Parathyroid adenoma (tissue), 2 donors: ENCODE measurements around the gene MCTP2.

ENCODE experiments used
- H2AFZ ChIP-seq: fragments of 300-600 bp; sonication (generic); one replicate; pipeline ENCODE4 v1.7.0; 2017; ENCODE audit warnings: antibody characterized with exemption, mild to moderate bottlenecking
- H3K27ac ChIP-seq: fragments of 300-600 bp; sonication (generic); one replicate; pipeline ENCODE4 v1.7.0; 2017
- H3K27me3 ChIP-seq: fragments of 300-600 bp; sonication (generic); one replicate; pipeline ENCODE4 v1.7.0; 2017; ENCODE audit warnings: low read length; ENCODE audit not compliant: control insufficient read depth, insufficient read depth
- H3K36me3 ChIP-seq: fragments of 300-600 bp; sonication (generic); one replicate; pipeline ENCODE4 v1.7.0; 2017; ENCODE audit warnings: low read length; ENCODE audit not compliant: control insufficient read depth, insufficient read depth
- H3K4me1 ChIP-seq: fragments of 300-600 bp; sonication (generic); one replicate; pipeline ENCODE4 v1.7.0; 2017; ENCODE audit warnings: control low read depth
- H3K4me2 ChIP-seq: fragments of 300-600 bp; sonication (generic); one replicate; pipeline ENCODE4 v1.7.0; 2017; ENCODE audit warnings: low read length
- H3K4me3 ChIP-seq: fragments of 300-600 bp; sonication (generic); one replicate; pipeline ENCODE4 v1.7.0; 2017; ENCODE audit warnings: low read depth, low read length
- H3K79me2 ChIP-seq: fragments of 300-600 bp; sonication (generic); one replicate; pipeline ENCODE4 v1.7.0; 2017; ENCODE audit warnings: control low read depth
- H3K9ac ChIP-seq: fragments of 300-600 bp; sonication (generic); one replicate; pipeline ENCODE4 v1.7.0; 2017; ENCODE audit warnings: mild to moderate bottlenecking
- H3K9me3 ChIP-seq: fragments of 300-600 bp; sonication (generic); one replicate; pipeline ENCODE4 v1.7.0; 2017; ENCODE audit warnings: low read length; ENCODE audit not compliant: control insufficient read depth
- TF ChIP-seq, protein P1 (sequence below): fragments of 300-600 bp; sonication (generic); IDR thresholded peaks from one replicate; pipeline ENCODE4 v1.7.0; 2017; ENCODE audit warnings: antibody characterized with exemption, mild to moderate bottlenecking
- donor health status: primary hyperparathyroidism.

The MCTP2 gene

DNA sequence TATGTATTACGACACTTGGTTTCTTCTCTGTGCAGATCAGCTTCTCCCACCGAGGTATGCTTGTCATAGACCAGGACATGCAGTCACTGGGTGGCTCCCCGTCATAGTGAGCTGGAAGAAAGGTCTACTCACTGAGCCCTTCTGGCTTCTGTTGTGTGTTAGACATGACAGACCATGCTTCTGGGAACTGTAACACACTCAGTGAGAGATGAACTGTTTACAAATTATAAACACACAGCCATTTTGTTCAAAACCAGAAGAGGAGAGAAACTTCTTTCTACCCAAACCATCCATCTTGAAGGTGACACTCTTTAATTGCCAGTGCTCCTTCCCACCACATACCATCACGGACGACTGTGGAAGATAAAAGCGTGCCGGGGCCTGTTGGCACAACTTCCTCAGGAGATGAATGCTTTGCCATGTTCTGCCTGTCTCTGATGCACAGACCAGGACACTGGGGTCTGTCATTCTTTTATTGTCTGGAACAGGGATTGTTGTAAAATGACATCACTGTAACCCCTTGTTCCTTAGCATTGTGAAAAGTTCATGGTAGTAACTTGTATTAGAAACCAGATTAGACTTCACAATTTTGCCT, 214.3 kb downstream of the MCTP2 start:
- no peak overlapping the region for H3K4me3 ChIP-seq
- H3K36me3 ChIP-seq: no peaks in the 10 kb centered on the region
- H3K27ac ChIP-seq: no peak overlapping the region
- TF ChIP-seq, protein P1, sequence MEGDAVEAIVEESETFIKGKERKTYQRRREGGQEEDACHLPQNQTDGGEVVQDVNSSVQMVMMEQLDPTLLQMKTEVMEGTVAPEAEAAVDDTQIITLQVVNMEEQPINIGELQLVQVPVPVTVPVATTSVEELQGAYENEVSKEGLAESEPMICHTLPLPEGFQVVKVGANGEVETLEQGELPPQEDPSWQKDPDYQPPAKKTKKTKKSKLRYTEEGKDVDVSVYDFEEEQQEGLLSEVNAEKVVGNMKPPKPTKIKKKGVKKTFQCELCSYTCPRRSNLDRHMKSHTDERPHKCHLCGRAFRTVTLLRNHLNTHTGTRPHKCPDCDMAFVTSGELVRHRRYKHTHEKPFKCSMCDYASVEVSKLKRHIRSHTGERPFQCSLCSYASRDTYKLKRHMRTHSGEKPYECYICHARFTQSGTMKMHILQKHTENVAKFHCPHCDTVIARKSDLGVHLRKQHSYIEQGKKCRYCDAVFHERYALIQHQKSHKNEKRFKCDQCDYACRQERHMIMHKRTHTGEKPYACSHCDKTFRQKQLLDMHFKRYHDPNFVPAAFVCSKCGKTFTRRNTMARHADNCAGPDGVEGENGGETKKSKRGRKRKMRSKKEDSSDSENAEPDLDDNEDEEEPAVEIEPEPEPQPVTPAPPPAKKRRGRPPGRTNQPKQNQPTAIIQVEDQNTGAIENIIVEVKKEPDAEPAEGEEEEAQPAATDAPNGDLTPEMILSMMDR: no peak
- no peak overlapping the region for H3K9ac ChIP-seq
- no peaks in the 10 kb centered on the region for H3K4me1 ChIP-seq
- no peaks in the 10 kb centered on the region for H3K9me3 ChIP-seq
- no peaks in the 10 kb centered on the region for H3K27me3 ChIP-seq
- H2AFZ ChIP-seq: no peak overlapping the region
- no peaks in the 10 kb centered on the region for H3K79me2 ChIP-seq
- H3K4me2 ChIP-seq: no peak overlapping the region

DNA sequence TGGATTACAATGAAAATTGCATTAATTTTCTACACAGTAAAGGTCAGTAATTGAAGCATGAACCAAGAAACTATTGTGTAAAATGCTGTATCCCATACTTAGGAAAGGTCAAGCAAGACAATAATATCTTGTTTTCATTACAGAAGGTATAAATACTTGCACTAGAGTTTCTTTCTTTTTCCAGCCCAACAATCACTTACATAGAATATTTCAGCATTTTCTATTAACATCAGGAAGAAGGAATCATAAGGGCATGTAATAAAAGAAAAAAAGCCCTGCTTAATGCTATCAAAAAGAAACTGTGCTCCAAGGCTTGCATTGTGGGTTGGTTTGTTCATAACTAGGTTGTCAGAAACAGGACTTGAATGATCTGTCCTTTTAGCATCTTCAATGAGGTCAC, 215.1 kb downstream of the MCTP2 start:
- H3K9ac ChIP-seq: no peak overlapping the region
- no peaks in the 10 kb centered on the region for H3K36me3 ChIP-seq
- no peaks in the 10 kb centered on the region for H3K9me3 ChIP-seq
- no peaks in the 10 kb centered on the region for H3K27me3 ChIP-seq
- no peaks in the 10 kb centered on the region for H3K4me1 ChIP-seq
- no peak overlapping the region for H3K27ac ChIP-seq
- no peak overlapping the region for H2AFZ ChIP-seq
- no peak overlapping the region for H3K4me3 ChIP-seq
- H3K4me2 ChIP-seq: no peak overlapping the region
- TF ChIP-seq, protein P1: no peak
- no peaks in the 10 kb centered on the region for H3K79me2 ChIP-seq

DNA sequence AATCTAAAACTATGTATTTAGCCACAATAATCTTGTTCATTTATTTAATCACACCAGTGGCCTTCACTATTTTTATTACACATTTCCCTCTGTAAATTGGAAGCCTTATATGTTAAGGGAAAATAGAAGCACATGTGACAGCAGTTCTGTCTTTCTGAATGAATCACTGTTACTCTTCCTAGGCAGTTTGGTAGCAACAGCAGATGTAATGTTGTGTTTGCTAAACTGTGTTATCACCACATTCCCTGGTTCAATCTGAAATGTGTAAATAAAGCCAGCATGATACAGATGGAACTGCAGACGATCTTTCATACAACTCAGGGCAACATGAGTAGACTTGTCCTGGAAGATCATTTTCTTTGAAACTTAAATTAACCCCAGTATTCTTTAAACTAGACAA, 220.1 kb downstream of the MCTP2 start:
- Histone ChIP-seq H3K27me3 (no peaks in the 10 kb centered on the region), H3K9me3 (no peaks in the 10 kb centered on the region), H3K36me3 (no peaks in the 10 kb centered on the region), H3K4me3 (no peak overlapping the region), H2AFZ (no peak overlapping the region), H3K9ac (no peak overlapping the region), H3K4me2 (no peak overlapping the region), H3K79me2 (no peaks in the 10 kb centered on the region), H3K4me1 (no peaks in the 10 kb centered on the region), H3K27ac (no peak overlapping the region)
- TF ChIP-seq, protein P1: no peak

DNA sequence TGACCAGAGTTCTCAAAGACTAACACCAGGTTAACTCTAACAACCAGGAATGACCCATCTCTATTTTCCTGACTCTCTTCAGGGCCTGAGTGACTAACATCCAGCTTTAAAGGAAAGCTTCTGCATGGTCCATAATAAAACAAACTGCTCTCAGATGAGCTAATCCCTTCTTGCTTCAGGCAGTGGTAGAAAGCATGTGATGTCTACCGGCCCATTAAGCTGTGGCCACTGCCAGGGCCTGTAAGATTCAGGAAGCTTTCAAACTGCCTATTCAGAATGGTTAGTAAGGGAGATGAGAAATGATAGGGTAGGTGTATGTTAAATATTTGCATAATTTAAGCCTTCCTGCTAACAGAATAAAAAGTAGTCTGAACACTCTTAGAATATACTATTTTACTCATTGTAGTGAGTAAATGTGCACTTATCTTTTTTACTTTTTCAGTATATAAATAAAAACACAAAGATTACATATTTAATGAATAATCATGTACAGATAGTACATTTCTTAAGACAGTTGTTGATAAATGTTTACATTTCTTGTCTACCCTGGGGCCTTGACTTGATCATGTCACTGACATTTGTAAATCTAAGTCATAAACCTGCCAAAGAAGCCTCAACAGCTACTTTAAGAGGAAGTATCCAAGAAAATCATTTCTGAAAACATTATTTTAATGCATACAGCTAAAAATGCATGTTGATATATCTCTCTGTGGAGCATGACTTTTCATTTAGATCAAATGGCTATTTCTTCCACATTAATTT, 222.0 kb downstream of the MCTP2 start:
- Histone ChIP-seq H3K9me3 (no peaks in the 10 kb centered on the region), H3K4me2 (no peak overlapping the region), H2AFZ (no peak overlapping the region), H3K36me3 (no peaks in the 10 kb centered on the region), H3K4me1 (no peaks in the 10 kb centered on the region), H3K27ac (no peak overlapping the region), H3K27me3 (no peaks in the 10 kb centered on the region), H3K9ac (no peak overlapping the region), H3K4me3 (no peak overlapping the region), H3K79me2 (no peaks in the 10 kb centered on the region)
- TF ChIP-seq, protein P1: no peak

DNA sequence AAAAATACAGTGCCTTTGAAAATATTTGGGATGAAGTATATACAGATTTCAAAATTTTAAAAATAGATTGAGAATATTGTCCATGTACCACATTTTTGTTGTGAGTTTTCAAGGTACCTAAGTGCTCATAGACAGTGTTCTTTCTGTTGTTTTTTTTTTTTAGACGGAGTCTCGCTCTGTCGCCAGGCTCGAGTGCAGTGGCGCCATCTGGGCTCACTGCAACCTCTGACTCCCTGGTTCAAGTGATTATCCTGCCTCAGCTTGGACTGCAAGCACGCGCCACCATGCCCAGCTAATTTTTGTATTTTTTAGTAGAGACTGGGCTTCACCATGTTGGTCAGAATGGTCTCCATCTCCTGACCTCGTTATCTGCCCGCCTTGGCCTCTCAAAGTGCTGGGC, 223.9 kb downstream of the MCTP2 start:
- Histone ChIP-seq H3K4me1 (no peaks in the 10 kb centered on the region), H3K9ac (no peak overlapping the region), H3K9me3 (no peaks in the 10 kb centered on the region), H2AFZ (no peak overlapping the region), H3K79me2 (no peaks in the 10 kb centered on the region), H3K36me3 (no peaks in the 10 kb centered on the region), H3K4me3 (no peak overlapping the region), H3K27ac (no peak overlapping the region), H3K27me3 (no peaks in the 10 kb centered on the region), H3K4me2 (no peak overlapping the region)
- TF ChIP-seq, protein P1: no peak
